Measurements from ENCODE around the gene NME5. TPM values are rescaled to one million over a fixed set of nuclear protein-coding genes. Genes with fewer than 3 reads are reported as not detected.

NME5 gene
- polyA plus RNA-seq, 5 donors = 10.2 to 12.1 (median 10.7) TPM

DNA sequence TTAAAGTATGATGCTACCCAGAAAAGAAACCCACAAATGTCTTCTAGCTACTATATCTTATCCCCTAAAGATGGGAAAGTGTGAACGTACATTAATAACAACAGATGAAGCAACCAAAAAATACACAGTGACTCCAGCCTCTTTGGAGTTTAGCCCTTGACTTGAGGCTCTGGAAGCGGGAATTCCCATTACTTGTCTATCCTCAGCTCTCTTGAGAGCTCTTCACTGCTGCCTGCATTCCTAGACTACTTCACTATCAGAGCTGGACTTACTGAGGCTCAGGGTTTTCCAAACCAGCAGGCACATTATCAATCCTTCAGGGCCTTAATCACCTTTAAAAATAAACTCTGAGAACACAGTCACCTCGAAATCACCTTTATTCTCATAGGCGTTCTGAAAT, 1.0 kb upstream of the NME5 start:
- no peak for DNase-seq

DNA sequence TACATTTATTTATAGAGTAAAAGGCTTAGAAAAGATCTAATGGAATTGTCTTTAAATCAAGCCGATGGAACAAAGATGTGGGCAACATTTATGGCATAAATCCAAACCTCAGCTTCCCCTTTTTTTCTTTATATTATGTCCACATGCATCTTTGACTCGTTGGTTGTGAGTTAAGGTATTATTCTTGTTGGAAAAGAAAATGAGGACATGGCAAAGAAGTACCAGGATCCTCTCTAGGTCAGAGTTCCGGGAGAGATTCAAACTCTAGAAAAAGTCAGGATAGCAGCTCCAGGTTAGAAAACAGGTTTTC, 508 bp upstream of the NME5 start:
- no peak for DNase-seq

DNA sequence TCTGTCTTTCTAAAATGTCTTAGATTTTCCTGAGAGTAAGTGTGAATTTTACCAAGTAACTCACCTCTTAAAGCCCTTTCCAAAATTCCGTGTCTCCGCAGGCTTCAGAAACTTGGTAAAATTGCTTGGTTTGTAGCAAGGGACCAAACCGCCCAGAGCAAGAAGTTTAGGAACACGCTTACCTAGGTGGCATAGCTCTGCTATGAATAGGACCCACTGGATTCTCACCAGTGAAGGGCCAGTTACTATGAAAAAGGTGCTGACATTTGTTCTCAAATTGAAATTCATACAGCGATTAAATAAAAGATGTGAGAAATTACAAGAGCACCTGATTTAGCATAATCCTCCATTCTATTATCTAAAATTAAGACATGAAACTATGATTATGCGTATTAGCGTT, 6.7 kb downstream of the NME5 start:
- DNase-seq = no peak

- no peak for DNase-seq
These were observed 9.9 kb downstream of the NME5 start for GRCh38 chr5:138129347-138129746.

GRCh38 chr5:138128334-138128733, 10.9 kb downstream of the NME5 start:
- no peak for DNase-seq

- DNase-seq = no peak
These were observed 24.0 kb downstream of the NME5 start for GRCh38 chr5:138115254-138115653.

GRCh38 chr5:138111937-138112336, 27.3 kb downstream of the NME5 start:
- DNase-seq = no peak

- DNase-seq = no peak
These were observed 28.0 kb downstream of the NME5 start for GRCh38 chr5:138111181-138111580.

DNA sequence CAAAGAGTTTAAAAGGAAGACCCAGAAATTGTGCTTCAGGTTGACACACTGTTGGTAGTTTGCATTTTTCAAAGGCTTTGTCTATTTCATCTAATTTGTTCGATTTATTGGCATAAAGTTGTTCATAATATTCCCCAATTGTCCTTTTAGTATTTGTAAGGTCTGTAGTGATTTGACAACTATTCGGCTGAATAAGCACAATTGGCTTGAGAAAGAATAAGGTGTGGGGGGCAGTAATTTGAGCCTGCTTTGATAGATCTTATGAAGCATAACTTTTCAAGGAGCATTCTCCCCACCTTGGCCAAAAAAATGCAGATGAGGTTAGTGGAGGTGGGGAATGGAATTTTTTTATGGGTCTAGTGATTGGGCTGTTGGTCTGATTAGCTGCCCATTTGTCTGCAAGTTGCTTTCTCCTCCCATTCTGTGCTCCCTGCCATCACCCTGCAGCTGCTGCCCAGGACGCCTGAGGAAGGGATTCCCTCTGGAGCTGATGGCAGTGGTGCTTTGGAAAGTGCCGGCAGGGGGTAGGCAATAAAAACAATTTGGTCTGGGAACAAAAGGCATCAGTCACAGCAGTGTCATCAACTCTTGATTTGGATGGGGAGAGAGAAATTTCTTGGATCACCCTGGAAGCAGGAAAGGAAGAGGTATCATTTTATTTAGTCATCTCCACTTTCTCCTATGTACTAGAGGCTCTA, 28.8 kb downstream of the NME5 start:
- DNase-seq = no peak

DNA sequence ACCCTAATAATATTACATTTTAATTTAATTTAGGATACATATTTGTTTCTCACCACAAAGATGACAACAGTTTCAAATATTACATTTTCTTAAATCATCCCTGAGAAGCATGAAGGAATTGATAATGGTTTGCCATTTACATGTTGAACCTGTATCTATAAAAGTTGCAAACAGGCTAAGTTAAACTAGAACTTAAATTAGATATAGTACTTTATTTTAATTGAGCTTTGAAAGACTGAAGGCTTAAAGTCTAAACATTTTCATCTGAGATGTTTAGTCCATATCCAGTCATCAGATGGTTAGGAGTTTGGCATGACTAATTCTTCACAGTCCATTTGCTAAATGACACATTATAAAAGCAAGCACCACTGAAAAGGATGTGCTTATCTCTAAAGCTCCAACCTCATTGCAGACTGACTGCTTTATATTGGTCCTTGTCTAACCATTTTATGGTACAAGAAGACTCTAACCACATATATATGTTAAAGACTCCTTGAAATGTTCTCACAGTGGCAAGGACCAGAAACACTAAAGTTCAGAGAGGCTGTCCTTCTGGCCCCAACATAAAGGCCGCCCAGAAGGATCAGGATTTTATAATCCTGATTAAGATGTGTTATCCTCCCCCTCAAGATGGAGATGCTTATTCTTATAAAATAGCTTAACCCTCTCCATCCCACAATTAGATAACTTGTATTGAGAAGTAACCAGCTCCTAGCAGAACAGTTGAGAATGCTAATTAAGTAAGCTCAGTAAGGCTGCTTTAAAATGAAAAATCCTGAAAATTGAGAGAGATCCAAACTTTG, 29.6 kb downstream of the NME5 start:
- DNase-seq = no peak

GRCh38 chr5:138107213-138107612, 32.0 kb downstream of the NME5 start:
- DNase-seq = peak; percentile 2 to 4

- DNase-seq = no peak
These were observed 33.5 kb downstream of the NME5 start for GRCh38 chr5:138105709-138106108.

GRCh38 chr5:138103319-138103637, 36.0 kb downstream of the NME5 start:
- DNase-seq = no peak

- DNase-seq = no peak
These were observed 36.5 kb downstream of the NME5 start for GRCh38 chr5:138102454-138103318.

GRCh38 chr5:138096997-138097828, 42.0 kb downstream of the NME5 start:
- DNase-seq = no peak

DNA sequence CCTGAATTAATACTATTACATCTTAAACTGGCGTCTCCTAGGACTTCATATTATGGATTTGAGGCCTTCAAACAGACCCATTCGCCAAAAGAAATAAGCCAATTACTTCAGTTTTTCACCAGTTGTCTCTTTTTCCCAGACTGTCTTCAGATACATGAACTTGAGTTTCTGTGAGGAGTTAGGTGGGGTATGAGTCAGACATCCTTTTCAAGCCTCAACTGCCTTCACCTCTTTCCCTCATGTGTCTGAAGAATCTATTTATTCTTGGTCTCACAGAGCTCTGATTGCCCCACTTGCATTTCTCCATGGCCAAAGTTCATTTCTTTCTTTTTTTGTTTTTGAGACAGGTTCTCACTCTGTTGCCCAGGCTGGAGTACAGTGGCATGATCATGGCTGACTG, 42.9 kb downstream of the NME5 start:
- DNase-seq = no peak

- no peak for DNase-seq
These were observed 43.9 kb downstream of the NME5 start for GRCh38 chr5:138095100-138095907.

GRCh38 chr5:138093036-138093435, 46.2 kb downstream of the NME5 start:
- DNase-seq = no peak

DNA sequence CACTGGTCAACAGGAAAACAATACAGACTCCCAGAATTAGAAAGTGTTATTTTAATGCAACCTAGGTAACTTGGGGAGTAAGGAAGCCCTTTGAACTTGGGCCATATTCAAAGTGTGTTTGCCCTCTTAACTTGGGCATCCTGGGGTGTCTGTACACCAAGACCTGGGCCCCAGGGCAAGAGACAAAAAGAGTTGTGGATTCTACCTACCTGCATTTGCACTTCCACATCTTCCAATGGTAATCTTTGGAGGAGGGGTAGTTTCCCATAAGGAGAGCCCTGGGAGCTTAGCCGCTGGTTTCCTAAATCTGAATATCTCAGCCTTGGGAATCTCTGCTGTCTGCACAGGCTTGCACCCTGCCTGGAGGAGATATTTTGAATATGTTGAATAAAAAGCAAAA, 46.9 kb downstream of the NME5 start:
- DNase-seq = no peak

DNA sequence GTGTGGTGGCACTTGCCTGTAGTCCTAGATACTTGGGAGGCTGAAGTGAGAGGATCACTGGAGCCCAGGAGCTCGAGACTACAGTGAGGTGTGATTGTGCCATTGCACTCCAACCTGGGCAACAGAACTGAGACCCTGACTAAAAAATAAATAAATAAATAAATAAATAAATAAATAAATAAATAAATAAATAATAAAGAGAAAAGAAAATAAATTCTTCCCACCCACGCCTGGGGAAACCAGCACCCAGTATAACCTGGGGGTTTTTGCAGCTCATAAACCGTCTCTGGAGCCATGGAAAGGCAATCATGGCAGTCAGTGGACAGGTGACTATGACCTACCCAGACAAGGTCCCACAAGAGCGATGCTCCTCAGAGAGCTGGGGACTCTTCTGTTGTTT, 47.5 kb downstream of the NME5 start:
- DNase-seq = no peak

- DNase-seq = no peak
These were observed 55.5 kb downstream of the NME5 start, which contains the start of gene WNT8A for GRCh38 chr5:138083702-138084101. TSS of gene WNT8A (plus strand) at chr5:138084033. CDS start at chr5:138084128, 95 bp downstream.

All from right lung (tissue), 5 donors.